HEK293 (cell line): ENCODE measurements around the gene RITA1.
"Not testable (repeated sequence)": the region's sequence is repeated elsewhere in the genome, so short reads cannot be mapped to it uniquely, and the experiment has no call there.

Experiments
- CTCF ChIA-PET: fragments of 350-600 bp; formaldehyde crosslinking; extraction: SDS; loops from one replicate; lab custom pipeline; 2021; ENCODE audit warnings: antibody characterized with exemption; lab: Yijun Ruan, JAX
- POLR2A ChIA-PET: fragments of 300-600 bp; formaldehyde crosslinking; extraction: SDS; loops from one replicate; lab custom pipeline; 2020; ENCODE audit warnings: antibody characterized with exemption, inconsistent platforms; lab: Yijun Ruan, JAX
- H3K27ac ChIP-seq: fragments of 200-500 bp; sonication (Bioruptor generic); 2 replicates; pipeline ENCODE4 v1.5.1; 2014; ENCODE audit warnings: low read depth, low read length, control low read depth, inconsistent platforms; ENCODE audit errors: extremely low read depth
- H3K36me3 ChIP-seq, 2 experiments: fragments of 200-500 bp in 1 of 2; sonication (Bioruptor generic) in 1 of 2; 1 replicate in 1 of 2; 2 replicates in 1 of 2; pipeline ENCODE4 v1.5.1; 2014 to 2017; ENCODE audit warnings: inconsistent platforms in 2 of 2, low read length in 2 of 2; ENCODE audit not compliant: control insufficient read depth in 2 of 2, insufficient read depth in 1 of 2
- H3K4me1 ChIP-seq: fragments of 200-500 bp; sonication (Bioruptor generic); 2 replicates; pipeline ENCODE4 v1.5.1; 2014; ENCODE audit warnings: mild to moderate bottlenecking, low read length, inconsistent platforms; ENCODE audit not compliant: control insufficient read depth, insufficient read depth
- H3K4me3 ChIP-seq: 2 replicates; pipeline ENCODE4 v1.5.1; 2011; ENCODE audit warnings: low read depth, mild to moderate bottlenecking, control low read depth, low read length, moderate library complexity
- H3K9me3 ChIP-seq: fragments of 200-500 bp; sonication (Bioruptor generic); 2 replicates; pipeline ENCODE4 v1.5.1; 2014; ENCODE audit warnings: low read depth, low read length, inconsistent platforms; ENCODE audit not compliant: control insufficient read depth, insufficient read depth
- BCL11A ChIP-seq: fragments of 450-650 bp; formaldehyde crosslinking; IDR thresholded peaks from 2 replicates; pipeline ENCODE4 v1.5.1; 2016; ENCODE audit warnings: low read depth, missing biosample characterization, missing genetic modification characterization
- GLIS1 ChIP-seq: fragments of 450-650 bp; formaldehyde crosslinking; IDR thresholded peaks from 2 replicates; pipeline ENCODE4 v1.5.1; 2016; ENCODE audit warnings: missing biosample characterization, missing genetic modification characterization
- MYNN ChIP-seq: fragments of 450-650 bp; formaldehyde crosslinking; IDR thresholded peaks from 2 replicates; pipeline ENCODE4 v1.5.1; 2016; ENCODE audit warnings: missing biosample characterization, missing genetic modification characterization, borderline replicate concordance
- SCRT1 ChIP-seq: fragments of 450-650 bp; formaldehyde crosslinking; IDR thresholded peaks from 2 replicates; pipeline ENCODE4 v1.5.1; 2016; ENCODE audit warnings: missing biosample characterization, missing genetic modification characterization, borderline replicate concordance
- SP7 ChIP-seq: fragments of 450-650 bp; formaldehyde crosslinking; IDR thresholded peaks from 2 replicates; pipeline ENCODE4 v1.5.1; 2016; ENCODE audit warnings: missing biosample characterization, missing genetic modification characterization
- YY2 ChIP-seq: fragments of 450-650 bp; formaldehyde crosslinking; IDR thresholded peaks from 2 replicates; pipeline ENCODE4 v1.5.1; 2016; ENCODE audit warnings: missing biosample characterization, missing genetic modification characterization
- ZEB2 ChIP-seq: fragments of 450-650 bp; formaldehyde crosslinking; IDR thresholded peaks from 2 replicates; pipeline ENCODE4 v1.5.1; 2016; ENCODE audit warnings: missing biosample characterization, missing genetic modification characterization
- ZFP69B ChIP-seq: fragments of 450-650 bp; formaldehyde crosslinking; IDR thresholded peaks from 2 replicates; pipeline ENCODE4 v1.5.1; 2016; ENCODE audit warnings: missing biosample characterization, missing genetic modification characterization
- ZNF121 ChIP-seq: fragments of 450-650 bp; formaldehyde crosslinking; IDR thresholded peaks from 2 replicates; pipeline ENCODE4 v1.5.1; 2016; ENCODE audit warnings: missing biosample characterization, missing genetic modification characterization
- ZNF391 ChIP-seq: fragments of 450-650 bp; formaldehyde crosslinking; IDR thresholded peaks from 2 replicates; pipeline ENCODE4 v1.5.1; 2016; ENCODE audit warnings: low read depth, missing biosample characterization, missing genetic modification characterization, borderline replicate concordance
- ZNF558 ChIP-seq: fragments of 450-650 bp; formaldehyde crosslinking; IDR thresholded peaks from 2 replicates; pipeline ENCODE4 v1.5.1; 2016; ENCODE audit warnings: missing biosample characterization, missing genetic modification characterization
- ZNF629 ChIP-seq: fragments of 450-650 bp; formaldehyde crosslinking; IDR thresholded peaks from 2 replicates; pipeline ENCODE4 v1.5.1; 2017; ENCODE audit warnings: missing biosample characterization, missing genetic modification characterization
- ZNF670 ChIP-seq: fragments of 450-650 bp; formaldehyde crosslinking; IDR thresholded peaks from 2 replicates; pipeline ENCODE4 v1.5.1; 2016; ENCODE audit warnings: missing biosample characterization, missing genetic modification characterization, low read depth
- ZSCAN23 ChIP-seq: fragments of 450-650 bp; formaldehyde crosslinking; IDR thresholded peaks from 2 replicates; pipeline ENCODE4 v1.5.1; 2016; ENCODE audit warnings: missing biosample characterization, missing genetic modification characterization
- TF ChIP-seq, protein P1 (sequence below): fragments of 450-650 bp; formaldehyde crosslinking; IDR thresholded peaks from 2 replicates; pipeline ENCODE4 v1.5.1; 2017; ENCODE audit warnings: missing biosample characterization, missing genetic modification characterization

Gene RITA1

DNA sequence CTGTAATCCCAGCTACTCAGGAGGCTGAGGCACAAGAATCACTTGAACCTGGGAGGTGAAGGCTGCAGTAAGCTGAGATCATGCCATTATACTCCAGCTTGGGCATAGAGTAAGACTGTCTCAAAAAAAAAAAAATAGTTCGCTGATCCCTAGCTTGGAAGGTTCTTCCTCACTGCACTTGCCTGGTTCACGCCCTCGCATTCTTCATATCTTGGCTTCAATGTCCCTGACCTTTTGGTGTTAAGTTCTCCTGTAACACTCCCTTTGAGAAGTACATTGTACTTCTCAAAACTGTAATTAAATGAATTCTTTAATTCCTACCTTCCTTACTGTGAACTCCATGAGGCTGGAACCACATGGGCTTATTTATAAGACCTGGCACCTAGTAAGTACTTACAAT, 19.3 kb downstream of the RITA1 start:
- CTCF ChIA-PET = interaction anchor here (1.4 kb wide), 1 partner anchor 10 kb away, joined by 5 read pairs; no protein-coding TSS in a partner anchor
- H3K27ac ChIP-seq = no peak overlapping the region
- H3K4me3 ChIP-seq = no peak overlapping the region
- POLR2A ChIA-PET = interaction anchor here (1.3 kb wide), 1 partner anchor 12 kb away, joined by 3 read pairs; no protein-coding TSS in a partner anchor
- no peaks in the 10 kb centered on the region for H3K4me1 ChIP-seq
- TF ChIP-seq SP7 (tag by site-specific recombination) = peak; percentile 74
- no peak for TF ChIP-seq ZNF629 (tag by site-specific recombination)
- TF ChIP-seq MYNN (tag by site-specific recombination) = no peak
- no peak for TF ChIP-seq ZNF558 (tag by site-specific recombination)
- TF ChIP-seq GLIS1 (tag by site-specific recombination) = no peak
- TF ChIP-seq, all 188 proteins: peak for 1
- Histone ChIP-seq H3K36me3 (no peaks in the 10 kb centered on the region), H3K9me3 (no peaks in the 10 kb centered on the region)

DNA sequence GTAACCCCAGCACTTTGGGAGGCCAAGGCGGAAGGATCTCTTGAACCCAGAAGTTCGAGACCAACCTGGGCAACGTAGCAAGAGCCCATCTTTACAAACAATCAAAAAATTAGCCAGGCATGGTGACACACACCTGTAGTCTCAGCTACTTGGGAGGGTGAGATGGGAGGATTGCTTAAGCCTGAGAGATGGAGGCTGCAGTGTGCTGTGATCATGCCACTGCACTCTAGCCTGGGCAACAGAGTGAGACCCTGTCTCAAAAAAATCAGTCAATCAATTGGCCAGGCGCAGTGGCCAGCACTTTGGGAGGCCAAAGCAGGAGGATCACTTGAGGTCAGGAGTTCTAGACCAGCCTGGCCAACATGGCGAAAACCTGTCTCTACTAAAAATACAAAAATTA, 21.3 kb downstream of the RITA1 start:
- CTCF ChIA-PET, H3K4me3 ChIP-seq, H3K4me1 ChIP-seq, H3K9me3 ChIP-seq, H3K27ac ChIP-seq, POLR2A ChIA-PET, H3K36me3 ChIP-seq: not testable (repeated sequence)
- TF ChIP-seq ZNF121 = peak; percentile 56; the same call in 1 of the 2 replicates

DNA sequence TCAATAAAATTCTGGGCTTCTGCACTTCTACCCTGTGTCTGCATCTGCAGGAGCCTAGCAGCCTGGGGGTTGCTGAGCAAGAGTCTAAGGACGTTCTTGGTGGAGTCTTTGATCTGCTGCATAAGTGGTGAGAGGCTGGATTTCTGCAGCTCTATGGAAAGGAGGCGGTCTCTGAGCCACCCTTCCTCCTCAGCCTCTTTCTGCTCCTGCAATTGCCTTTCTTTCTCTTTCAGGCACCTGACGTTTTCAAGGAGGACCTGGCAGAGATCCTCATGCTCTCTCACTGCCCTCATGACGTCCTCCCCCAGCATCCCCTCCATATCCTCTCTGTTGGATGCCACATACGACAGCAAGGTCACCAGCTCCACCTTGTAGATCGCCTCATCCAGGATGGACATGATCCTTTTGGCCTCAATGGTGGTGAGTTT, 22.1 kb downstream of the RITA1 start:
- Histone ChIP-seq H3K27ac (no peak overlapping the region), H3K9me3 (no peaks in the 10 kb centered on the region), H3K4me3 (no peak overlapping the region), H3K4me1 (no peaks in the 10 kb centered on the region), H3K36me3 (no peaks in the 10 kb centered on the region)
- CTCF ChIA-PET = interaction anchor here (0.9 kb wide), 1 partner anchor 11 kb away, joined by 3 read pairs; no protein-coding TSS in a partner anchor
- TF ChIP-seq ZNF670 (no peak), ZSCAN23 (tag by site-specific recombination) (no peak), ZFP69B (tag by site-specific recombination) (no peak)
- TF ChIP-seq, protein P1, sequence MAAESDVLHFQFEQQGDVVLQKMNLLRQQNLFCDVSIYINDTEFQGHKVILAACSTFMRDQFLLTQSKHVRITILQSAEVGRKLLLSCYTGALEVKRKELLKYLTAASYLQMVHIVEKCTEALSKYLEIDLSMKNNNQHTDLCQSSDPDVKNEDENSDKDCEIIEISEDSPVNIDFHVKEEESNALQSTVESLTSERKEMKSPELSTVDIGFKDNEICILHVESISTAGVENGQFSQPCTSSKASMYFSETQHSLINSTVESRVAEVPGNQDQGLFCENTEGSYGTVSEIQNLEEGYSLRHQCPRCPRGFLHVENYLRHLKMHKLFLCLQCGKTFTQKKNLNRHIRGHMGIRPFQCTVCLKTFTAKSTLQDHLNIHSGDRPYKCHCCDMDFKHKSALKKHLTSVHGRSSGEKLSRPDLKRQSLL (tag by site-specific recombination) = no peak
- POLR2A ChIA-PET = no interaction called here

DNA sequence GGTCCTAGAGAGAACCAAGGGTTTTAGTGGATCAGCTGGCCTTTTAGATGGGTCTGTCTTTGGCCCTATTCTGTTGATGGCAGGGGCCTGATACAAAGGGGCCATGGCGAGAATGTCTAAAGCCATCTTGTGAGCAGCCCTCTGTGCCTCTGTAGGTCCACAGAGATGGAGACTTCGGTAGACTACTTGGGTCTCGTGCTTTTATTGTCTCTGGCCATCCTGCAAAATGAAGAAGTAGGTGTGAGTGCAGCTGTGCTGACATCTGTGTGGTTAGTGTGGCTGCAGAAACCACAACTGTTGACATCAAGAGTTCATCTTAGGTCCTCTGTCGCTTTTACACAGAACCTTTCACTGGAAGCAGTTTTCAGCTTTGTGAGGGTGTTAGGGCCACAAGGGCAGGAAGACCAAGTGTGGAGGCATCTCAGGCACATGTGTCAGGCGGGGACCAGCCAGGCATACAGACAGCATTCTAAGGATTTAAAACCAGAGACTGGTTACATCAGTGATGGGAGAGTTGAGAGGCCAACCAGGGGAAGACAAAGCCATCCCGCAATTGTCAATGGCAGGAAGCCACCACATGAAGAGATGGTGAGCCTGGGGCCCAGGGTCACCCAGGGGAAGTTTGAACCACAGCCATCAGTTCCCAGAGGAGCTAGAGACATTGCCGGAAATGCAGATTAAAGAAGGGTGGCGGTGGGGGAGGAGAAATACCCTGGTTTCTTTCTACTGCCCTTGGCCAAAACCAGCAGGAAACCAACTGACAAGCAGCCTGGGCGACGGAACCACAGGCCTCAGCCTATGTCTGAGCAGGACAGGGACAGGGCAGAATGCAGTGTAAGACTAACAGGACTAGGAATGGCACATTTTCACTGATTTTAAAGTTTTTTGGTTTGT, 22.8 kb downstream of the RITA1 start:
- no peak overlapping the region for H3K4me3 ChIP-seq
- no peaks in the 10 kb centered on the region for H3K9me3 ChIP-seq
- H3K4me1 ChIP-seq = no peaks in the 10 kb centered on the region
- H3K36me3 ChIP-seq = no peaks in the 10 kb centered on the region
- TF ChIP-seq ZNF391 (tag by site-specific recombination) = no peak
- TF ChIP-seq BCL11A (tag by site-specific recombination) = no peak
- no peak for TF ChIP-seq ZEB2 (tag by site-specific recombination)
- no peak for TF ChIP-seq YY2
- TF ChIP-seq SCRT1 (tag by site-specific recombination) = no peak
- TF ChIP-seq, all 188 proteins: peak for 0
- POLR2A ChIA-PET = no interaction called here
- CTCF ChIA-PET = interaction anchor here (0.9 kb wide), 1 partner anchor 11 kb away, joined by 3 read pairs; no protein-coding TSS in a partner anchor
- no peak overlapping the region for H3K27ac ChIP-seq
